Measurements from ENCODE around the gene CATSPERZ. TPM values are rescaled to one million over a fixed set of nuclear protein-coding genes. Genes with fewer than 3 reads are reported as not detected.
A peak's percentile ranks its signal among the peaks of the same experiment; 100 is the strongest.

The CATSPERZ gene
- total and polyA plus RNA-seq, 2 of the 13 experiments (the other 11 are each of a cell fraction or from before 2014, with no cell fraction given): 0.22 to 0.48 TPM

DNA sequence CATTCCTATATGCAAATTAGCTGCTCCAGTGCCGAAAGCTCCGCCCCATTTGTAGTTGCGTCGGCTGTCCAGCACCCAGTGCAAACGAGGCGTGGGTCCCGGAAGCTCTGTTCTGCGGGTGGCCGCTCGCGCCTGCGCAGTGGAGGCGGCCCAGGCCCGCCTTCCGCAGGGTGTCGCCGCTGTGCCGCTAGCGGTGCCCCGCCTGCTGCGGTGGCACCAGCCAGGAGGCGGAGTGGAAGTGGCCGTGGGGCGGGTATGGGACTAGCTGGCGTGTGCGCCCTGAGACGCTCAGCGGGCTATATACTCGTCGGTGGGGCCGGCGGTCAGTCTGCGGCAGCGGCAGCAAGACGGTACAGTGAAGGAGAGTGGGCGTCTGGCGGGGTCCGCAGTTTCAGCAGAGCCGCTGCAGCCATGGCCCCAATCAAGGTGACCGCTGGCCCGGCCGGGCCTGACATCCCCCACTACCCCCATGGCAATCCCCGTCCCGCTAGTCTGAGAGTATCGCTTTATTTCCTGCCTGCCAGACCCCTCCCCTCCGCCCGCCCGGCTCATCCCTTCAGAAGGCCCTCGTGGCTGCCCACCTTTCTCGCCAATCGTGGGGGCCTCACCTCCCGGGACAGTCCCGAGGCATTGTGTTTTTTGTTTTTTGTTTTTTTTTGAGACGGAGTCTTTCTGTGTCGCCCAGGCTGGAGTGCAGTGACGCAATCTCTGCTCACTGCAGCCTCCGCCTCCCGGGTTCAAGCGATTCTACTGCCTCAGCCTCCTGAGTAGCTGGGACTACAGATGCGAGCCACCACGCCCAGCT, 18.0 kb downstream of the CATSPERZ start, which contains the start of gene PRDX5 (continued):
- TF ChIP-seq SP5 (CRISPR knock-in tag; IDR thresholded peaks at IDR 0.05; ENCODE audit: borderline replicate concordance, low read depth) (peak; percentile 73), ZNF761 (CRISPR knock-in tag; conservative IDR thresholded peaks at IDR 0.05) (peak; percentile 69; the same call in 1 of the 2 replicates), ZNF672 (CRISPR knock-in tag; IDR thresholded peaks at IDR 0.05) (no peak), TMF1 (CRISPR knock-in tag; IDR thresholded peaks at IDR 0.05; ENCODE audit: low read depth) (no peak), PAF1 (CRISPR knock-in tag; IDR thresholded peaks at IDR 0.05) (no peak), ZNF335 (CRISPR knock-in tag; IDR thresholded peaks at IDR 0.05) (no peak), SNAPC2 (CRISPR knock-in tag; IDR thresholded peaks at IDR 0.05) (peak; percentile 75; the same call in 1 of the 2 replicates), KDM6A (CRISPR knock-in tag; IDR thresholded peaks at IDR 0.05; ENCODE audit: low read depth) (no peak), ZNF7 (CRISPR knock-in tag; IDR thresholded peaks at IDR 0.05) (no peak), NR2F2 (IDR thresholded peaks at IDR 0.05; ENCODE audit: borderline replicate concordance, low read depth) (no peak), MIXL1 (CRISPR knock-in tag; IDR thresholded peaks at IDR 0.05) (no peak; the same call in 1 of the 2 replicates), HNRNPH1 (optimal IDR thresholded peaks at IDR 0.05; ENCODE audit: low read depth, low read length) (no peak), GATAD2A (CRISPR knock-in tag; IDR thresholded peaks at IDR 0.05) (no peak), ZFP36 (IDR thresholded peaks at IDR 0.05; ENCODE audit: borderline replicate concordance, low read depth, low read length, partially characterized antibody) (no peak), GATAD1 (CRISPR knock-in tag; IDR thresholded peaks at IDR 0.05) (no peak; the same call in 1 of the 2 replicates), MAZ (IDR thresholded peaks at IDR 0.05; ENCODE audit: borderline replicate concordance, low read depth, low read length) (no peak), MAZ (CRISPR knock-in tag; IDR thresholded peaks at IDR 0.05; ENCODE audit: low read depth) (peak; percentile 64), SMYD3 (CRISPR knock-in tag; IDR thresholded peaks at IDR 0.05) (no peak), JUNB (CRISPR knock-in tag; IDR thresholded peaks at IDR 0.05; ENCODE audit: borderline replicate concordance) (no peak), HOXA5 (CRISPR knock-in tag; IDR thresholded peaks at IDR 0.05) (peak; percentile 77), SSRP1 (CRISPR knock-in tag; IDR thresholded peaks at IDR 0.05) (no peak), ASH2L (IDR thresholded peaks at IDR 0.05; ENCODE audit: insufficient read length, low read depth, low read length) (no peak), ZNF263 (CRISPR knock-in tag; IDR thresholded peaks at IDR 0.05) (no peak; the same call in 1 of the 2 replicates), HNRNPLL (IDR thresholded peaks at IDR 0.05; ENCODE audit: low read depth, low read length, poor library complexity, severe bottlenecking) (peak; percentile 88), PCBP1 (IDR thresholded peaks at IDR 0.05; ENCODE audit: borderline replicate concordance, low read depth, low read length) (no peak)
- TF ChIP-seq, protein P1, sequence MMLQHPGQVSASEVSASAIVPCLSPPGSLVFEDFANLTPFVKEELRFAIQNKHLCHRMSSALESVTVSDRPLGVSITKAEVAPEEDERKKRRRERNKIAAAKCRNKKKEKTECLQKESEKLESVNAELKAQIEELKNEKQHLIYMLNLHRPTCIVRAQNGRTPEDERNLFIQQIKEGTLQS (CRISPR knock-in tag; IDR thresholded peaks at IDR 0.05): peak; percentile 36; the same call in 1 of the 2 replicates
- TF ChIP-seq, protein P2, sequence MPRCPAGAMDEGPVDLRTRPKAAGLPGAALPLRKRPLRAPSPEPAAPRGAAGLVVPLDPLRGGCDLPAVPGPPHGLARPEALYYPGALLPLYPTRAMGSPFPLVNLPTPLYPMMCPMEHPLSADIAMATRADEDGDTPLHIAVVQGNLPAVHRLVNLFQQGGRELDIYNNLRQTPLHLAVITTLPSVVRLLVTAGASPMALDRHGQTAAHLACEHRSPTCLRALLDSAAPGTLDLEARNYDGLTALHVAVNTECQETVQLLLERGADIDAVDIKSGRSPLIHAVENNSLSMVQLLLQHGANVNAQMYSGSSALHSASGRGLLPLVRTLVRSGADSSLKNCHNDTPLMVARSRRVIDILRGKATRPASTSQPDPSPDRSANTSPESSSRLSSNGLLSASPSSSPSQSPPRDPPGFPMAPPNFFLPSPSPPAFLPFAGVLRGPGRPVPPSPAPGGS (CRISPR knock-in tag; IDR thresholded peaks at IDR 0.05): no peak
- TF ChIP-seq, protein P3, sequence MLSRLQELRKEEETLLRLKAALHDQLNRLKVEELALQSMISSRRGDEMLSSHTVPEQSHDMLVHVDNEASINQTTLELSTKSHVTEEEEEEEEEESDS (CRISPR knock-in tag; IDR thresholded peaks at IDR 0.05; ENCODE audit: borderline replicate concordance): no peak
- TF ChIP-seq, protein P4, sequence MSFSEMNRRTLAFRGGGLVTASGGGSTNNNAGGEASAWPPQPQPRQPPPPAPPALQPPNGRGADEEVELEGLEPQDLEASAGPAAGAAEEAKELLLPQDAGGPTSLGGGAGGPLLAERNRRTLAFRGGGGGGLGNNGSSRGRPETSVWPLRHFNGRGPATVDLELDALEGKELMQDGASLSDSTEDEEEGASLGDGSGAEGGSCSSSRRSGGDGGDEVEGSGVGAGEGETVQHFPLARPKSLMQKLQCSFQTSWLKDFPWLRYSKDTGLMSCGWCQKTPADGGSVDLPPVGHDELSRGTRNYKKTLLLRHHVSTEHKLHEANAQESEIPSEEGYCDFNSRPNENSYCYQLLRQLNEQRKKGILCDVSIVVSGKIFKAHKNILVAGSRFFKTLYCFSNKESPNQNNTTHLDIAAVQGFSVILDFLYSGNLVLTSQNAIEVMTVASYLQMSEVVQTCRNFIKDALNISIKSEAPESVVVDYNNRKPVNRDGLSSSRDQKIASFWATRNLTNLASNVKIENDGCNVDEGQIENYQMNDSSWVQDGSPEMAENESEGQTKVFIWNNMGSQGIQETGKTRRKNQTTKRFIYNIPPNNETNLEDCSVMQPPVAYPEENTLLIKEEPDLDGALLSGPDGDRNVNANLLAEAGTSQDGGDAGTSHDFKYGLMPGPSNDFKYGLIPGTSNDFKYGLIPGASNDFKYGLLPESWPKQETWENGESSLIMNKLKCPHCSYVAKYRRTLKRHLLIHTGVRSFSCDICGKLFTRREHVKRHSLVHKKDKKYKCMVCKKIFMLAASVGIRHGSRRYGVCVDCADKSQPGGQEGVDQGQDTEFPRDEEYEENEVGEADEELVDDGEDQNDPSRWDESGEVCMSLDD (CRISPR knock-in tag; IDR thresholded peaks at IDR 0.05; ENCODE audit: borderline replicate concordance): 0 out of 2 replicates have a peak, but pooled peaks have one; percentile 31

All from HepG2 (cell line).